Measurements from ENCODE around the gene GSK3A. TPM values are rescaled to one million over a fixed set of nuclear protein-coding genes. Genes with fewer than 3 reads are reported as not detected.

Gene GSK3A
- total and polyA plus RNA-seq, 2 of the 8 experiments (the other 6 are each of a cell fraction or from before 2014, with no cell fraction given): 55.3 to 84.0 TPM

DNA sequence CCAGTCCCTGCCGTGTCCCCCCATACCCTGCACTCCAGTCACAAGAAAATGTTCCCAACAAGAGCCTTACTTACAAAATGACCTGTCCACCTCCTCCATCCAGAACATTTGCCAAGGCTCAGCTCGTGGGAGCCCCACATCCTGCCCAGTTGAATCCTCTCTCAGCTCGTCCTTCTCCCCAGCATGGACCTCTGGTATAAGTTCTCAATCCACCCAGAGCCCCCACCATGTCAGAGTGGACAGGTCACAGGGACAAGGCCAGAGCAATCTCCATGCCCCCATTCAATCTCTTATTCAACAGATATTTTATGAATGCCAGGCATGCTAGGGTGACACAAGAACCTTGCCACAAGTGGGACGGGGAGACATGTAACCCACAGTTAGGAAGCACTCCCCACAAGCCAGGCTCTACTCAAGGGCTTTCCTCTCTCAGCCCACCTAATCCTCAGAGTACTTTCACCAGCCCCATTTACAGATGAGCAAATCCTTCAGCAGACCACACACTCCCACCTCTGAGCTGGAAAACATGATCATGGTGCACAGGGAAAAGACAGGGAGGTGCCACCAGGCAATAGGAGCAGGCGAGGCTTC lies 40.0 kb downstream of the GSK3A start:
- Histone ChIP-seq H3K4me1 (replicated peaks in 1 of 4; ENCODE audit: control insufficient read depth in 3 of 4, insufficient read depth in 4 of 4, low read length in 3 of 4) (peaks cover 0 to 24% (median 4%) of the 10 kb centered on the region in 4 experiments; a peak in 3 of 7 replicates), H2AK5ac (ENCODE audit: low read depth, low read length) (no peak overlapping the region), H3K27ac (ENCODE audit: low read depth, low read length) (no peak overlapping the region), H3K23me2 (ENCODE audit: low read depth, low read length) (no peaks in the 10 kb centered on the region), H3K36me3 (ENCODE audit: control insufficient read depth in 2 of 4, insufficient read depth in 4 of 4, low read length in 3 of 4) (peaks cover 4 to 61% (median 17%) of the 10 kb centered on the region in 4 experiments; a peak in 6 of 8 replicates), H2BK20ac (ENCODE audit: low read length) (no peak overlapping the region), H2BK5ac (ENCODE audit: low read depth, low read length) (no peak overlapping the region), H2BK15ac (ENCODE audit: low read length) (no peak overlapping the region), H3K27me3 (replicated peaks in 1 of 4; ENCODE audit: control insufficient read depth in 3 of 4, extremely low read depth in 1 of 4, insufficient read depth in 3 of 4, low read length in 3 of 4) (no peaks in the 10 kb centered on the region), H4K5ac (ENCODE audit: insufficient read length, low read depth, low read length) (no peak overlapping the region), H2AFZ (ENCODE audit: low read length) (no peak overlapping the region), H3K79me2 (ENCODE audit: control insufficient read depth in 1 of 2, insufficient read depth in 2 of 2, low read length in 2 of 2) (peaks cover 0 to 41% of the 10 kb centered on the region in 2 experiments; a peak in 1 of 4 replicates), H3K23ac (ENCODE audit: insufficient read length) (no peak overlapping the region), H3K56ac (replicated peaks; ENCODE audit: insufficient read length, low read depth, low read length) (no peak overlapping the region), H4K8ac (ENCODE audit: extremely low read depth, insufficient read depth, low read length) (no peak overlapping the region), H2BK120ac (replicated peaks; ENCODE audit: low read depth, low read length) (no peak overlapping the region), H4K91ac (replicated peaks; ENCODE audit: insufficient read length, low read length) (no peak overlapping the region), H3K4ac (replicated peaks; ENCODE audit: insufficient read length, low read depth, low read length) (no peak overlapping the region), H3K79me1 (ENCODE audit: low read depth, low read length) (peaks cover 15% of the 10 kb centered on the region), H4K20me1 (replicated peaks in 1 of 2; ENCODE audit: control insufficient read depth in 1 of 2, insufficient read depth in 2 of 2, low read length in 2 of 2) (peaks cover 8 to 36% of the 10 kb centered on the region in 2 experiments), H3K18ac (ENCODE audit: extremely low read depth, low read length) (no peak overlapping the region), H2BK12ac (ENCODE audit: low read depth, low read length) (no peak overlapping the region), H3K14ac (ENCODE audit: insufficient read length) (no peak overlapping the region), H3K9me3 (ENCODE audit: insufficient read depth in 2 of 2, low read depth in 1 of 2, low read length in 1 of 2) (no peaks in the 10 kb centered on the region), H3K9ac (replicated peaks in 1 of 4; ENCODE audit: extremely low read depth in 1 of 4, low read depth in 3 of 4, low read length in 3 of 4) (no peak overlapping the region), H3K4me2 (ENCODE audit: insufficient read depth in 1 of 2, low read depth in 2 of 2, low read length in 2 of 2) (no peak overlapping the region), H3K4me3 (ENCODE audit: extremely low read depth in 1 of 4, insufficient read depth in 2 of 4, low read depth in 3 of 4, low read length in 4 of 4) (no peak overlapping the region)
- FAIRE-seq: no peak
- POLR2A ChIA-PET (ENCODE audit: partially characterized antibody): interaction anchor here (1.1 kb wide), 2 partner anchors 34 to 88 kb away, joined by 3 read pairs; no protein-coding TSS in a partner anchor
- no peak for TF ChIP-seq SP2 (IDR thresholded peaks at IDR 0.05; ENCODE audit: low read length)
- TF ChIP-seq JUN (IDR thresholded peaks at IDR 0.05; ENCODE audit: low read depth, low read length): no peak
- no peak for TF ChIP-seq FOSL1 (IDR thresholded peaks at IDR 0.05; ENCODE audit: insufficient read depth, low read depth, low read length)
- no peak for TF ChIP-seq EP300 (IDR thresholded peaks at IDR 0.05; ENCODE audit: borderline replicate concordance in 1 of 2, low read depth in 2 of 2, low read length in 2 of 2)
- CTCF ChIA-PET (ENCODE audit: partially characterized antibody): interaction anchor here (1.4 kb wide), 1 partner anchor 11 kb away, joined by 4 read pairs; no protein-coding TSS in a partner anchor
- 78% methylated on average over 5 of the region's 5 CpGs; no CpG with 5 or more reads in 1 of the 2 experiments for WGBS, 2 experiments (ENCODE audit: extremely low coverage in 1 of 2, insufficient coverage in 1 of 2, insufficient read length in 1 of 2, insufficient replicate concordance in 2 of 2, low coverage in 1 of 2, low lambda C conversion rate in 2 of 2, missing lambda C conversion rate in 1 of 2)
- DNase-seq (ENCODE audit: low read depth in 1 of 2, low spot score in 2 of 2): no peak
